ENCODE results near the gene SMAD3. TPM values are rescaled to one million over a fixed set of nuclear protein-coding genes. Genes with fewer than 3 reads are reported as not detected.

Gene SMAD3
- total and polyA plus RNA-seq, 2 of the 4 experiments (the other 2 are of a cell fraction): 71.0 to 177 TPM

GRCh38 chr15:67148196-67148701 is 82.8 kb downstream of the SMAD3 start:
- peak; percentile 74 for DNase-seq
- peaks cover 23 to 75% of the 10 kb centered on the region in 2 experiments for H3K79me1 ChIP-seq (ENCODE audit: low read depth in 1 of 2, low read length in 2 of 2)
- H2BK15ac ChIP-seq (ENCODE audit: low read depth, low read length): peak overlapping the region; percentile 80
- no TSS peak for BruUV-seq (replicated peaks)
- H4K5ac ChIP-seq (ENCODE audit: low read depth, low read length): peak overlapping the region; percentile 92
- dilution Hi-C loops (cut with HindIII; ENCODE audit: low sequenced_read_pairs, unreplicated experiment) (no loop called here), in situ Hi-C loops (cut with MboI; ENCODE audit: low sequenced_read_pairs) (no loop called here), intact Hi-C loops (cut with micrococcal nuclease) (loop anchor here (10.0 kb wide), 1 partner anchor 203 kb away; no protein-coding TSS in a partner anchor)
- H3K4me1 ChIP-seq (ENCODE audit: control insufficient read depth, insufficient read depth, low read length): peaks cover 53% of the 10 kb centered on the region
- H3K4ac ChIP-seq (ENCODE audit: low read depth, low read length): peak overlapping the region; percentile 91
- H3K9me3 ChIP-seq (ENCODE audit: control insufficient read depth, insufficient read depth, low read length): no peaks in the 10 kb centered on the region
- no peak overlapping the region for H2AFZ ChIP-seq (replicated peaks; ENCODE audit: low read length, poor library complexity)
- peak overlapping the region; percentile 26; the same call in 1 of the 2 replicates for H3K4me2 ChIP-seq (ENCODE audit: low read depth, low read length)
- 51% methylated on average over 2 of the region's 6 CpGs; no CpG with 5 or more reads in 1 of the 2 experiments for WGBS, 2 experiments (ENCODE audit: extremely low coverage in 2 of 2, insufficient read length in 1 of 2)
- H4K91ac ChIP-seq (ENCODE audit: insufficient read depth, low read depth, low read length): peak overlapping the region; percentile 96
- H3K36me3 ChIP-seq (ENCODE audit: control insufficient read depth, insufficient read depth, low read length): peaks cover 11% of the 10 kb centered on the region
- peak overlapping the region; percentile 70 for H2BK5ac ChIP-seq (ENCODE audit: low read depth, low read length, poor library complexity, severe bottlenecking)
- H4K20me1 ChIP-seq (ENCODE audit: insufficient read depth, low read length): peaks cover 26% of the 10 kb centered on the region; the same call in 1 of the 2 replicates
- H3K18ac ChIP-seq (ENCODE audit: low read depth, low read length): peak overlapping the region; percentile 78
- H3K9me1 ChIP-seq (ENCODE audit: insufficient read depth, low read length): peaks cover 29% of the 10 kb centered on the region
- peak overlapping the region; percentile 96 for H2BK120ac ChIP-seq (ENCODE audit: low read depth, low read length)
- peak overlapping the region; percentile 97 for H3K56ac ChIP-seq (ENCODE audit: extremely low read depth, insufficient read depth, low read length)
- ChIA-PET POLR2A (ENCODE audit: unreplicated experiment) (no interaction called here), CTCF (interaction anchor here (1.1 to 1.2 kb wide), 2 partner anchors 11 to 16 kb away, joined by 4 read pairs; no protein-coding TSS in a partner anchor)
- peak overlapping the region; percentile 74 to 84 for H4K8ac ChIP-seq (ENCODE audit: low read depth in 2 of 2, low read length in 2 of 2)
- peak overlapping the region; percentile 66 for H3K9ac ChIP-seq (ENCODE audit: low read depth, low read length)
- no peaks in the 10 kb centered on the region for H3K27me3 ChIP-seq (ENCODE audit: control insufficient read depth, insufficient read depth, low read length)
- peak overlapping the region; percentile 96 for H3K14ac ChIP-seq (replicated peaks; ENCODE audit: low read depth, low read length)
- peak overlapping the region; percentile 2 for H2AK9ac ChIP-seq (replicated peaks; ENCODE audit: low read depth, low read length, poor library complexity)
- H3K4me3 ChIP-seq (ENCODE audit: insufficient read depth, low read depth, low read length): no peak overlapping the region
- peak overlapping the region; percentile 93 for H3K27ac ChIP-seq (ENCODE audit: insufficient read depth, low read length)
- H2AK5ac ChIP-seq (ENCODE audit: low read depth, low read length): peak overlapping the region; percentile 97
- ATAC-seq (ENCODE audit: low read depth): no peak
- peak overlapping the region; percentile 96 for H3K23ac ChIP-seq (ENCODE audit: low read depth, low read length)
- H2BK20ac ChIP-seq (ENCODE audit: low read depth, low read length): peak overlapping the region; percentile 84
- TF ChIP-seq, protein P1, sequence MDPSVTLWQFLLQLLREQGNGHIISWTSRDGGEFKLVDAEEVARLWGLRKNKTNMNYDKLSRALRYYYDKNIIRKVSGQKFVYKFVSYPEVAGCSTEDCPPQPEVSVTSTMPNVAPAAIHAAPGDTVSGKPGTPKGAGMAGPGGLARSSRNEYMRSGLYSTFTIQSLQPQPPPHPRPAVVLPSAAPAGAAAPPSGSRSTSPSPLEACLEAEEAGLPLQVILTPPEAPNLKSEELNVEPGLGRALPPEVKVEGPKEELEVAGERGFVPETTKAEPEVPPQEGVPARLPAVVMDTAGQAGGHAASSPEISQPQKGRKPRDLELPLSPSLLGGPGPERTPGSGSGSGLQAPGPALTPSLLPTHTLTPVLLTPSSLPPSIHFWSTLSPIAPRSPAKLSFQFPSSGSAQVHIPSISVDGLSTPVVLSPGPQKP (IDR thresholded peaks at IDR 0.05; ENCODE audit: borderline replicate concordance, low read depth, low read length): no peak
- TF ChIP-seq FOS (IDR thresholded peaks at IDR 0.05; ENCODE audit: low read depth, low read length): peak; percentile 43
- TF ChIP-seq POLR2A (IDR thresholded peaks at IDR 0.05; ENCODE audit: low read depth, low read length): 0 out of 2 replicates have a peak, but pooled peaks have one; percentile 7
- TF ChIP-seq RCOR1 (IDR thresholded peaks at IDR 0.05; ENCODE audit: insufficient replicate concordance, low read length): no peak
- no peak; the same call in 1 of the 2 replicates for TF ChIP-seq RAD21 (IDR thresholded peaks at IDR 0.05; ENCODE audit: low read length)
- TF ChIP-seq MXI1 (IDR thresholded peaks at IDR 0.05; ENCODE audit: borderline replicate concordance, low read depth, low read length): no peak
- TF ChIP-seq MAZ (IDR thresholded peaks at IDR 0.05; ENCODE audit: borderline replicate concordance, low read depth, low read length): no peak
- peak; percentile 80 for TF ChIP-seq RFX5 (IDR thresholded peaks at IDR 0.05; ENCODE audit: low read depth, low read length)
- no peak for TF ChIP-seq MAFK (IDR thresholded peaks at IDR 0.05; ENCODE audit: low read depth, low read length)
- TF ChIP-seq SMC3 (IDR thresholded peaks at IDR 0.05; ENCODE audit: low read depth, low read length): no peak
- TF ChIP-seq NFE2L2 (IDR thresholded peaks at IDR 0.05; ENCODE audit: low read depth, low read length): no peak
- TF ChIP-seq CTCF (conservative IDR thresholded peaks at IDR 0.05; ENCODE audit: low read depth, low read length): no peak
- TF ChIP-seq USF2 (IDR thresholded peaks at IDR 0.05; ENCODE audit: low read depth, low read length): no peak
- no peak for TF ChIP-seq BHLHE40 (IDR thresholded peaks at IDR 0.05; ENCODE audit: low read depth, low read length)
- no peak; the same call in 1 of the 2 replicates for TF ChIP-seq CHD1 (IDR thresholded peaks at IDR 0.05; ENCODE audit: low read depth, low read length)
